NCI-H146 (cell line): ENCODE data around the gene NINJ2.

Source experiments
- DNase-seq: peaks from one replicate; lab custom pipeline; 2025; lab: John Stamatoyannopoulos, UW

NINJ2 gene

DNA sequence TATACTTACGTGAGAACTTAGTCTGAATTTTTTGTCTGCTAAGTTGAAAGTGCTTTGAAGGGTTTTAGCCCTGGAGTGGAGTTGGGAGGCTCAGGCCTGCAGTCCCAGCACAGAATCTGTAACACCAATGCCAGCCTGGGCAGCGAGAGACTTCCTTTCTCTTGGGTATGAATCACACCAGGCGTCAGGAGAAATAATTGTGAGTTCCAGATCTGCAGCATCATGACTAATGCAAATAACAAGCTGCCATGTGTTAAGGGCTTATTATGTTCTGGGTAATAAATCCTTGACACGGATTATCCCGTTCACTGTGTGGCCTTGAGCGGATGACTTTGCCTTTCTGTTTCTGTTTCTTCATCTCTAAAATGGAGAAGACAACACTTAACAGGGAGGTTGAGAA, 132.9 kb downstream of the NINJ2 start:
- no peak for DNase-seq

DNA sequence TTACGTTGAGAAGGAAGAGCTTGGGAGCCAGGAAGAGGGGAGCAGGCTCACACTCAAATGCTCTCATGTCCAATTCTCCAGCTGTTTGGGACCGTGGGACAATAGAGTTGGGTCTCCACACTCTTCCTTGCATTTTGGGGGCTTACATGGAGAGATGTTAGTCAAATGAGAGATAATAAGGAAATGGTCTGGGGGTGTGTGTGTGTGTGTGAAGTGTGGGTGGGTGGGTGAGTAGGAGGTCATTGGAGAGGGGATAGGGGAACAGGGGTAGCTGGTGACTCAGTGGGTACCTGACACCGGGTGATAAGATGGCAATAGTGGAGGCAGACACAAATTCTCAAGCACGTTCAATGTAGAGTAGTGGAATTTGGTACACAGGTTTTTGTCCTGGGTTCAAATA, 135.5 kb downstream of the NINJ2 start:
- DNase-seq = no peak

DNA sequence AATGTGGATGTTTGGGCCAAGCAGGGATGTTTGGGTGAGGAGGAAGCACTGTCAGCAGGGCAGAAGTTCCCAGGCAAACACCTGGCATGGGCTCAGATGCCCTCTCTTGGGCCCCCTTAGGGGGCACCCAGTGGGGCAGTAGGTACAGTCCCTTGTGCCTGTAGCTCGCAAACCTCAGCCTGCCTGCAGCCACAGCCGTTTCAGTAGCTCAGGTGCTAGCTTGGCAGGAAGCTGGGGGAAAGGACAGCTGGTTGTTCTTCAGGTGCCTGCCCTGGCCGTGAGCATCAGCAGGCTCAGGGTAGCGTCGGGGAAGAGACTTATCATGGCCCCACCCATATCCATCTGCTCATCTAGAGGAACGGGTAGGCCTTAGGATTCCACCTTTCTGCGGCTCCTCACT, 136.0 kb downstream of the NINJ2 start:
- peak; percentile 85 for DNase-seq

DNA sequence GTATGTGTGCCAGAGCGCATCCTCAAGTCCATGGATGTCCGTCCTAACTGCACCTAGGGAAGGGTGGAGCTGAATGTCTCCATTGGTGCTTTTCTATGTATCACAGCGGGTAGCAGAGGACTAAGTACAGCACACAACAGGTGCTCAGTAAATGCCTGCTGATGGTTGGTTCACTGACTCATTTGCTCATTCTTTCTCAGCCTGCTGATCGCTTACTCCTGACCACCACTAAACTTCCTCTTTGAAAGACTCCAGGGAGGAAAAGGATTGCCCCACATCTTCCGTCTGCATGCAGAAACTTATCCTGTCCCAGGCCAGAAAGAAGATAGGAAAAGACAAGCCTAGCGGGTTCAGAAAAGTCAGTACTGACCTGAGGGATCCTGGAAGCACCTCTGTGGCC, 137.2 kb downstream of the NINJ2 start:
- DNase-seq = no peak

DNA sequence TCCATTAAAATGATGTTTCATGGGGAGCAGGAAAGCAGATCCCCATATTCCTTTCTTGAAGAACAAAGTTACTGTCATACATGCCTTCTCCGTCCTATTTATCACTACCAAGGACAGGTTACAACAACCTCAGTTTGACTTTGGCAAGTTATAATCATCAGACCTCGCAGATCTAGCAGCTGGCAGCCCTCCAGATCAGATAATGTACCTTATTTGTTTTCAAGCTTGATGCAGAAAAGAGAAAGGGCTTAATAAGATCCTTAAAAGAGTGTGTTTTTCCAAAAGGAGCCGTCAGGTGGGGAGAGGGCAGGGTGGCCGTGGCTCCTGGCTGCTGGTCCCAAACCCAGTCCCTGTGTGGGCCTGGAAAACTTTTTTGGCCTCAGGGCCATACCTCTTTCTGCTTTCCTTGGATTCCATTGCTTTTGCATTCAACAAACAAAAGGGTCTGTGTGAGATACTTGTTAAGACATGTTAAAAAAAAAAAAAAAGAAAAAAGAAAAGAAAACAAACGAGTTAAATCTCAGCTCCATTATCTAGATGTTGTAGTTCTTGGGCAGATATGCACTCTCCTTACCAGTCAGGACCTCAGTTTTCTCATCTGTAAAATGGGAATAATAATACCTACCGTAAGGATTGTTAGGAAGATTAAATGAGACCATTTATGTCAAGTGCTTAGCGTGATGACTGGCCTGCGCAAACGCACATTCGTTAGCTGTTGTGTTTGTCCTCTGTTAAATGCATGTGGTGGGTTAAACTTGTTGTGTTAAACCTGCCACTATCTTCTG, 138.9 kb downstream of the NINJ2 start:
- peak; percentile 18 for DNase-seq

DNA sequence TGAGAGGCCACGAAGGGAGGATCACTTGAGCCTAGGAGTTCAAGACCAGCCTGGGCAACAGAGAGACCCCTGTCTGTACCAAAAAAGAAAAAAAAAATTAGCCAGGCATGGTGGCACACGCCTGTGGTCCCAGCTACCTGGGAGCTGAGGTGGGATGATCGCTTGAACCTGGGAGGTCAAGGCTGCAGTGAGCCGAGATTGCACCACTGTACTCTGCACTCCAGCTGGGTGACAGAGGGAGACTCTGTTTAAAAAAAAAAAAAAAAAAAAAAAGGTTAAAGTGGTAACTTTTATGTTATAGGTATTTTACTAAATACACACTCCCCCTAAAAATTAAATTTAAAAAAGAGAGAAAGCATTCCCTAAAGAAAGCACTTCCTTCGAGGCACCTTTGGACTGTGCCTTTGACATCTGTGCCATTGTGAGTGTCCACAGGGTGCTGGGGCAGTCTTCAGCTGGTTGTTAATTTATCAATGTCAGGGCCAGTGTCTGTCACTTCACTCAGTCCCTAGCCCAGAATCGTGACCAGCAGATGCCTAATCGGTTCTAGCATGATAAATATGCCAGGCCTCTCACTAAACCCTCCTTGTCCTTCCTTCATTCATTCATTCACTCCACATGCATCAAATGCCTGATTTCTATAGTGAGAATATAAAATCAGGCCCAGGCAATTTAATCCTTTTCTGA, 140.4 kb downstream of the NINJ2 start:
- peak; percentile 14 for DNase-seq

DNA sequence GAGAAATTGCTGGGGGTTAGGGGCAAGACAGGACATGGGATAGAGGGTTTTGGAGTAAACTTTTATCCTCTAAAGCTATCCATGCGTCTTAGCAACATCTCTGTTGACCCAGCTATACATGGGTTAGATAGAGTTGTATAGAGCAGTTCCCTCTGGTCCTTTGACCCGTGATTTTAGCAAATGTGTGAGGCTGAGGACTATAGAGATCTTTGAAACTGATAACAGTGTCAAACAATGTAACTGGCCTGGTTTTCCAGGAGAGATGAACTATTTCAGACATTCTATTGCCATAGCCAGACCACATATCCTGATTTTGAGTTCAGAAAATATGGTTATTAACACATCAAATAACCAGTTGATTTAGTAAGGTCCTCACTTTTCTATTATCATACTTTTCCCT, 143.1 kb downstream of the NINJ2 start:
- no peak for DNase-seq

DNA sequence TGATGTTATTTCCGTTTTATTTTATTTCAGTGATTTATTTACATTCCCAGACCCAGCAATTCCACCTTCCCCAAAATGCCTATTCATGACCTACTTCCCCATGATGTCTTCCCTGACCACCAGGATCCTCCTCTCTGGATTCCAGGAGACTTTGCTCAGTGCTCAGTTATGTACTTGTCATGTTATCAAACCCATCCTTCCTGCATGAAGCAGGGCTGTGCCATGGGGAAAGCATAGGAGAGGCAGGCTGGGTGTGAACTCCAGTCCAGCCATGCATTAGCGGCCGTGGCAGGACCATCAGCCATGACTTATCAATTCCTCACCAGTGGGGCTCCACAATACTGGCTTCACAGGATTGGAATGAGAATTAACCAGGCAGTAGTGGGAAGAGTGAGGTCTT, 145.7 kb downstream of the NINJ2 start:
- no peak for DNase-seq
